OCI-LY7 (cell line): ENCODE data around the gene FGF8.

ENCODE experiments used
- EZH2phosphoT487 ChIP-seq: fragments of 200-600 bp; sonication (generic); IDR thresholded peaks from 2 replicates; pipeline ENCODE4 v1.6.1; 2018; ENCODE audit warnings: low read depth, borderline replicate concordance, mild to moderate bottlenecking, mixed run types, antibody characterized with exemption, low read length, moderate library complexity, mixed read lengths
- TF ChIP-seq, protein P1 (sequence below): fragments of 200-600 bp; sonication (generic); conservative IDR thresholded peaks from 2 replicates; pipeline ENCODE4 v1.5.1; 2014; ENCODE audit warnings: mild to moderate bottlenecking, antibody characterized with exemption, low read length, moderate library complexity, mixed read lengths

DNA sequence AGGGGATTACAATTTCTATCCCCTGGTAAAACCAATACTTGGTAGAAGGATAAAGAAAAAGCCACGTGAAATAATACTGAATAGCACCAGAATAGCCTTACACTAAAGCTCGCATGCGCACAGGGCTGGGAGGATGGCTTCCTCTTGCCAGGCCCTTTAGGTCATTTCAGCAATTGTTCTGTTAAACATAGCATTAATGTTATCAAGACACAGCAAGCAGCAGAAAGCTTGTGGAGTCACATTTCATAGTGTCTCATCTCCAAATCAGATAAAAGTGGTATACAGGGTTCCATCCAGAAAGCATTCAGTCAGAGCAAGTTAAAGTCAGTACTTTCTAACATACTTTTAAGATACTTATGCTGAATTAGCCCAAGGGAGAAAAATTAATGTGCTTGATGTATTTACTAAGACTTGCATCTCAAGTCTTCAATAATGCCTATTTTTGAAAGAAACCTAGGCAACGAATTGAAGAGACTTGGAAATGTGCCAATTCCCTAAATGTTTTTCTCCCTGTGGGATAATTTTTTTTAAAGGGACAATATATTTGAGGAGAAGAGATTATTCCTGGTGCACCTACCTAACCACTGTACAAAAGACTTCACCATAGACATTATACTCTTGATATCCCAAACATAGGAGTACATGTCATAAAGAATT lies 21.6 kb upstream of the FGF8 start:
- TF ChIP-seq, protein P1, sequence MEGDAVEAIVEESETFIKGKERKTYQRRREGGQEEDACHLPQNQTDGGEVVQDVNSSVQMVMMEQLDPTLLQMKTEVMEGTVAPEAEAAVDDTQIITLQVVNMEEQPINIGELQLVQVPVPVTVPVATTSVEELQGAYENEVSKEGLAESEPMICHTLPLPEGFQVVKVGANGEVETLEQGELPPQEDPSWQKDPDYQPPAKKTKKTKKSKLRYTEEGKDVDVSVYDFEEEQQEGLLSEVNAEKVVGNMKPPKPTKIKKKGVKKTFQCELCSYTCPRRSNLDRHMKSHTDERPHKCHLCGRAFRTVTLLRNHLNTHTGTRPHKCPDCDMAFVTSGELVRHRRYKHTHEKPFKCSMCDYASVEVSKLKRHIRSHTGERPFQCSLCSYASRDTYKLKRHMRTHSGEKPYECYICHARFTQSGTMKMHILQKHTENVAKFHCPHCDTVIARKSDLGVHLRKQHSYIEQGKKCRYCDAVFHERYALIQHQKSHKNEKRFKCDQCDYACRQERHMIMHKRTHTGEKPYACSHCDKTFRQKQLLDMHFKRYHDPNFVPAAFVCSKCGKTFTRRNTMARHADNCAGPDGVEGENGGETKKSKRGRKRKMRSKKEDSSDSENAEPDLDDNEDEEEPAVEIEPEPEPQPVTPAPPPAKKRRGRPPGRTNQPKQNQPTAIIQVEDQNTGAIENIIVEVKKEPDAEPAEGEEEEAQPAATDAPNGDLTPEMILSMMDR, result no peak
- TF ChIP-seq EZH2phosphoT487, result no peak
